ENCODE measurements around the gene NGFR.
"Not testable (repeated sequence)": the region's sequence is repeated elsewhere in the genome, so short reads cannot be mapped to it uniquely, and the experiment has no call there.

The NGFR gene

GRCh38 chr17:49547566-49547965 is 52.5 kb downstream of the NGFR start:
- no peak for DNase-seq

- DNase-seq, result no peak
These were observed 53.0 kb downstream of the NGFR start for GRCh38 chr17:49548051-49548505.

- peak; percentile 3 for DNase-seq
These were observed 53.6 kb downstream of the NGFR start for GRCh38 chr17:49548506-49549310.

GRCh38 chr17:49549311-49549605 is 54.2 kb downstream of the NGFR start:
- DNase-seq, result no peak

- no peak for DNase-seq
These were observed 54.9 kb downstream of the NGFR start for GRCh38 chr17:49549691-49550678.

GRCh38 chr17:49550764-49551163 is 55.7 kb downstream of the NGFR start:
- not testable (repeated sequence) for DNase-seq

GRCh38 chr17:49551221-49552069 is 56.4 kb downstream of the NGFR start:
- DNase-seq, result no peak

- DNase-seq, result no peak
These were observed 57.1 kb downstream of the NGFR start for GRCh38 chr17:49552070-49552751.

- DNase-seq, result no peak
These were observed 58.7 kb downstream of the NGFR start for GRCh38 chr17:49553676-49554335.

GRCh38 chr17:49554694-49555494 is 59.8 kb downstream of the NGFR start:
- DNase-seq, result no peak

- DNase-seq, result no peak
These were observed 60.6 kb downstream of the NGFR start for GRCh38 chr17:49555495-49556222.

GRCh38 chr17:49556223-49556943 is 61.3 kb downstream of the NGFR start:
- DNase-seq, result peak; percentile 60

- peak; percentile 71 for DNase-seq
These were observed 62.4 kb downstream of the NGFR start for GRCh38 chr17:49557312-49558024.
